ENCODE measurements around the gene KLHL29. TPM values are rescaled to one million over a fixed set of nuclear protein-coding genes. Genes with fewer than 3 reads are reported as not detected.

Gene KLHL29
- total and polyA plus RNA-seq, 4 experiments from 2014 or later = 0.24 to 2.4 (median 1.9) TPM; not detected in 1

- intact Hi-C loops (cut with micrococcal nuclease) = no loop called here
- no peak overlapping the region for H3K4me3 Mint-ChIP-seq
- ChIA-PET POLR2A (ENCODE audit: partially characterized antibody) (no interaction called here), CTCF (ENCODE audit: partially characterized antibody) (no interaction called here)
- H3K9me3 Mint-ChIP-seq = peaks cover 0 to 2% (median 0%) of the 10 kb centered on the region in 8 donors
- no peak overlapping the region for H3K4me3 ChIP-seq (ENCODE audit: low read length in 2 of 2)
- H3K27ac ChIP-seq (ENCODE audit: low read depth, low read length) = no peak overlapping the region
- H3K27me3 ChIP-seq (ENCODE audit: insufficient read depth, low read length) = no peaks in the 10 kb centered on the region
- H3K9me3 ChIP-seq (ENCODE audit: control insufficient read depth in 1 of 2, low read length in 2 of 2) = no peaks in the 10 kb centered on the region
- H3K27ac Mint-ChIP-seq = no peak overlapping the region
- DNase-seq = no peak
- no peaks in the 10 kb centered on the region for H3K4me1 ChIP-seq (ENCODE audit: insufficient read depth, low read length)
- peaks cover 41 to 44% of the 10 kb centered on the region in 2 donors for H3K36me3 Mint-ChIP-seq
- no peaks in the 10 kb centered on the region for H3K27me3 Mint-ChIP-seq
- H3K4me1 Mint-ChIP-seq = no peaks in the 10 kb centered on the region
- peaks cover 4% of the 10 kb centered on the region for H3K36me3 ChIP-seq (ENCODE audit: insufficient read depth, low read length)
Measured at GRCh38 chr2:23706613-23707078, 321.7 kb downstream of the KLHL29 start.

DNA sequence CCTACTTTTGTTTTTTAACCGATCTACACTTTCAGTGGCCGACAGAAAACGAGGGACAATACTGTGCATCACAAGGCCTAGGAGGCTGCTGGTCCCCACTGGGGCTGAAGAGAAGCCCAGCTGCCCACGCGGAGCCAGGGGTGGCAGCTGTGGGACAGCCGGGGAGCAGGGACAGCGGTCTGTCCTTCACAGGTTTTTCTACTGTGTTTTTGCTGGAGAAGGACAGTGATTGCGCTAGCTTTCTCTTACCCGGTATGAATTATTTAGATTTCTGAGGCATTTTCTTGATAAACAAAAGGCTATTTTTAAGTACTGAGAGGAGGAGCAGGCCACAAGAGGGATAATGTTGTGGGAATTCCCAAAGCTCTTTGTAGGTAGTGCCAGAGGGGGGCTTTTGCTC is 322.1 kb downstream of the KLHL29 start:
- H3K4me1 Mint-ChIP-seq = no peaks in the 10 kb centered on the region
- no peaks in the 10 kb centered on the region for H3K27me3 Mint-ChIP-seq
- CTCF ChIA-PET (ENCODE audit: partially characterized antibody) = no interaction called here
- DNase-seq = no peak
- no peaks in the 10 kb centered on the region for H3K9me3 ChIP-seq (ENCODE audit: control insufficient read depth in 1 of 2, low read length in 2 of 2)
- no peak overlapping the region for H3K27ac Mint-ChIP-seq
- H3K27ac ChIP-seq (ENCODE audit: low read depth, low read length) = no peak overlapping the region
- intact Hi-C loops (cut with micrococcal nuclease) = no loop called here
- peaks cover 0 to 2% (median 0%) of the 10 kb centered on the region in 8 donors for H3K9me3 Mint-ChIP-seq
- no peaks in the 10 kb centered on the region for H3K27me3 ChIP-seq (ENCODE audit: insufficient read depth, low read length)
- no peak overlapping the region for H3K4me3 ChIP-seq (ENCODE audit: low read length in 2 of 2)
- no peaks in the 10 kb centered on the region for H3K4me1 ChIP-seq (ENCODE audit: insufficient read depth, low read length)
- POLR2A ChIA-PET (ENCODE audit: partially characterized antibody) = no interaction called here
- peaks cover 4% of the 10 kb centered on the region for H3K36me3 ChIP-seq (ENCODE audit: insufficient read depth, low read length)
- peaks cover 43 to 44% of the 10 kb centered on the region in 2 donors for H3K36me3 Mint-ChIP-seq
- no peak overlapping the region for H3K4me3 Mint-ChIP-seq

DNA sequence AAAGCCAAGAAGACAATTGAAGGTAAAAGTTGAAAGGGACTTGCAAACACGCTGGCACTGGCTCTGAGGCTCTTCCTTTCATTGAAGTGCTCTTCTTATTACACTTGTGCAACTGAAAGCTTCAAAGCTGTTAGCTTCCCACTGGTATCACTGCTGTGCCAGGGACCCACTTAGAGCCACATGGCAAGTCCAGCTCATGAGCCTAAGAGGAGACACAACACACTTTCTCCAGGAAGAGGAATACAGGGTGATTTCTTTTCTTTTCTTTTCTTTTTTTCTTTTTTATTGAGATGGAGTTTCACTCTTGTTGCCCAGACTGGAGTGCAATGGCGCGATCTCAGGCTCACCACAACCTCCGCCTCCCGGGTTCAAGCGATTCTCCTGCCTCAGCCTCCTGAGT is 323.8 kb downstream of the KLHL29 start:
- no peak for DNase-seq
- peaks cover 4% of the 10 kb centered on the region for H3K36me3 ChIP-seq (ENCODE audit: insufficient read depth, low read length)
- no peak overlapping the region for H3K27ac ChIP-seq (ENCODE audit: low read depth, low read length)
- no peaks in the 10 kb centered on the region for H3K9me3 ChIP-seq (ENCODE audit: control insufficient read depth in 1 of 2, low read length in 2 of 2)
- Mint-ChIP-seq H3K9me3 (peaks cover 0 to 2% (median 0%) of the 10 kb centered on the region in 8 donors), H3K27me3 (no peaks in the 10 kb centered on the region), H3K4me1 (no peaks in the 10 kb centered on the region), H3K4me3 (no peak overlapping the region), H3K36me3 (peaks cover 42 to 49% of the 10 kb centered on the region in 2 donors), H3K27ac (peak overlapping the region in 1 of 7 donors; percentile 29)
- H3K4me1 ChIP-seq (ENCODE audit: insufficient read depth, low read length) = no peaks in the 10 kb centered on the region
- no peak overlapping the region for H3K4me3 ChIP-seq (ENCODE audit: low read length in 2 of 2)
- H3K27me3 ChIP-seq (ENCODE audit: insufficient read depth, low read length) = no peaks in the 10 kb centered on the region
- POLR2A ChIA-PET (ENCODE audit: partially characterized antibody) = no interaction called here
- intact Hi-C loops (cut with micrococcal nuclease) = no loop called here
- CTCF ChIA-PET (ENCODE audit: partially characterized antibody) = no interaction called here

- Histone ChIP-seq H3K9me3 (ENCODE audit: control insufficient read depth in 1 of 2, low read length in 2 of 2) (no peaks in the 10 kb centered on the region), H3K4me1 (ENCODE audit: insufficient read depth, low read length) (no peaks in the 10 kb centered on the region), H3K36me3 (ENCODE audit: insufficient read depth, low read length) (peaks cover 4% of the 10 kb centered on the region), H3K4me3 (ENCODE audit: low read length in 2 of 2) (no peak overlapping the region), H3K27ac (ENCODE audit: low read depth, low read length) (no peak overlapping the region), H3K27me3 (ENCODE audit: insufficient read depth, low read length) (no peaks in the 10 kb centered on the region)
- POLR2A ChIA-PET (ENCODE audit: partially characterized antibody) = no interaction called here
- H3K27ac Mint-ChIP-seq = no peak overlapping the region
- intact Hi-C loops (cut with micrococcal nuclease) = no loop called here
- no peak for DNase-seq
- peaks cover 43 to 51% of the 10 kb centered on the region in 2 donors for H3K36me3 Mint-ChIP-seq
- peaks cover 0 to 2% (median 0%) of the 10 kb centered on the region in 8 donors for H3K9me3 Mint-ChIP-seq
- H3K4me1 Mint-ChIP-seq = no peaks in the 10 kb centered on the region
- CTCF ChIA-PET (ENCODE audit: partially characterized antibody) = no interaction called here
- H3K27me3 Mint-ChIP-seq = no peaks in the 10 kb centered on the region
- no peak overlapping the region for H3K4me3 Mint-ChIP-seq
Measured at GRCh38 chr2:23709311-23709710, 324.3 kb downstream of the KLHL29 start.

GRCh38 chr2:23711979-23712755 is 327.2 kb downstream of the KLHL29 start:
- Mint-ChIP-seq H3K9me3 (no peaks in the 10 kb centered on the region), H3K4me3 (no peak overlapping the region), H3K4me1 (no peaks in the 10 kb centered on the region), H3K36me3 (peaks cover 36 to 47% of the 10 kb centered on the region in 2 donors), H3K27ac (no peak overlapping the region), H3K27me3 (no peaks in the 10 kb centered on the region)
- DNase-seq = no peak
- H3K27ac ChIP-seq (ENCODE audit: low read depth, low read length) = no peak overlapping the region
- H3K4me3 ChIP-seq (ENCODE audit: low read length in 2 of 2) = no peak overlapping the region
- no peaks in the 10 kb centered on the region for H3K9me3 ChIP-seq (ENCODE audit: control insufficient read depth in 1 of 2, low read length in 2 of 2)
- no peaks in the 10 kb centered on the region for H3K27me3 ChIP-seq (ENCODE audit: insufficient read depth, low read length)
- ChIA-PET CTCF (ENCODE audit: partially characterized antibody) (no interaction called here), POLR2A (ENCODE audit: partially characterized antibody) (no interaction called here)
- H3K4me1 ChIP-seq (ENCODE audit: insufficient read depth, low read length) = no peaks in the 10 kb centered on the region
- peaks cover 4% of the 10 kb centered on the region for H3K36me3 ChIP-seq (ENCODE audit: insufficient read depth, low read length)
- intact Hi-C loops (cut with micrococcal nuclease) = no loop called here

- ChIA-PET POLR2A (ENCODE audit: partially characterized antibody) (no interaction called here), CTCF (ENCODE audit: partially characterized antibody) (no interaction called here)
- H3K4me1 Mint-ChIP-seq = no peaks in the 10 kb centered on the region
- no peak overlapping the region for H3K27ac ChIP-seq (ENCODE audit: low read depth, low read length)
- peak overlapping the region in 1 of 7 donors; percentile 16 for H3K27ac Mint-ChIP-seq
- no peaks in the 10 kb centered on the region for H3K4me1 ChIP-seq (ENCODE audit: insufficient read depth, low read length)
- no peaks in the 10 kb centered on the region for H3K27me3 ChIP-seq (ENCODE audit: insufficient read depth, low read length)
- no peaks in the 10 kb centered on the region for H3K9me3 ChIP-seq (ENCODE audit: control insufficient read depth in 1 of 2, low read length in 2 of 2)
- no peak overlapping the region for H3K4me3 ChIP-seq (ENCODE audit: low read length in 2 of 2)
- intact Hi-C loops (cut with micrococcal nuclease) = no loop called here
- H3K27me3 Mint-ChIP-seq = no peaks in the 10 kb centered on the region
- DNase-seq = no peak
- H3K4me3 Mint-ChIP-seq = no peak overlapping the region
- H3K9me3 Mint-ChIP-seq = no peaks in the 10 kb centered on the region
- peaks cover 33 to 48% of the 10 kb centered on the region in 2 donors for H3K36me3 Mint-ChIP-seq
- H3K36me3 ChIP-seq (ENCODE audit: insufficient read depth, low read length) = peaks cover under 1% of the 10 kb centered on the region
Measured at GRCh38 chr2:23712756-23713151, 327.8 kb downstream of the KLHL29 start.

GRCh38 chr2:23713351-23713750 is 328.4 kb downstream of the KLHL29 start:
- no peak overlapping the region for H3K4me3 ChIP-seq (ENCODE audit: low read length in 2 of 2)
- H3K4me1 ChIP-seq (ENCODE audit: insufficient read depth, low read length) = no peaks in the 10 kb centered on the region
- peak overlapping the region in 1 of 7 donors; percentile 29 for H3K27ac Mint-ChIP-seq
- no peaks in the 10 kb centered on the region for H3K9me3 Mint-ChIP-seq
- H3K27me3 Mint-ChIP-seq = no peaks in the 10 kb centered on the region
- ChIA-PET POLR2A (ENCODE audit: partially characterized antibody) (no interaction called here), CTCF (ENCODE audit: partially characterized antibody) (no interaction called here)
- DNase-seq = no peak
- H3K36me3 Mint-ChIP-seq = peaks cover 32 to 54% of the 10 kb centered on the region in 2 donors
- H3K4me1 Mint-ChIP-seq = no peaks in the 10 kb centered on the region
- no peaks in the 10 kb centered on the region for H3K27me3 ChIP-seq (ENCODE audit: insufficient read depth, low read length)
- no peaks in the 10 kb centered on the region for H3K9me3 ChIP-seq (ENCODE audit: control insufficient read depth in 1 of 2, low read length in 2 of 2)
- H3K36me3 ChIP-seq (ENCODE audit: insufficient read depth, low read length) = no peaks in the 10 kb centered on the region
- intact Hi-C loops (cut with micrococcal nuclease) = no loop called here
- H3K4me3 Mint-ChIP-seq = no peak overlapping the region
- no peak overlapping the region for H3K27ac ChIP-seq (ENCODE audit: low read depth, low read length)

All from CD4-positive, alpha-beta memory T cell (primary cell).